Measurements from ENCODE around the gene SELENOO. TPM values are rescaled to one million over a fixed set of nuclear protein-coding genes. Genes with fewer than 3 reads are reported as not detected.

The SELENOO gene
- total RNA-seq, 1 experiment from 2014 or later: 27.4 TPM

- no peaks in the 10 kb centered on the region for H3K9me2 ChIP-seq (ENCODE audit: insufficient read depth)
- peaks cover 54% of the 10 kb centered on the region; the same call in 1 of the 2 replicates for H3F3A ChIP-seq (ENCODE audit: insufficient read depth, low read depth)
- no peak for DNase-seq
- intact Hi-C loops (cut with micrococcal nuclease; ENCODE audit: unreplicated experiment): no loop called here
- CTCF ChIA-PET: interaction anchor here (0.6 to 0.7 kb wide), 2 partner anchors 32 to 68 kb away, joined by 4 read pairs; no protein-coding TSS in a partner anchor
- H2AFZ ChIP-seq: no peak overlapping the region
- peaks cover 2% of the 10 kb centered on the region; the same call in 1 of the 2 replicates for H3K79me2 ChIP-seq (ENCODE audit: low read depth)
- H3K4me1 ChIP-seq (replicated peaks; ENCODE audit: insufficient read depth): no peaks in the 10 kb centered on the region
- H3K4me3 ChIP-seq: no peak overlapping the region
- no peak overlapping the region for H3K4me2 ChIP-seq
- no TSS peak for BruUV-seq (replicated peaks)
- H3K9me3 ChIP-seq (ENCODE audit: insufficient read depth, low read depth): no peaks in the 10 kb centered on the region
- H4K20me1 ChIP-seq (ENCODE audit: insufficient read depth): peaks cover 71% of the 10 kb centered on the region
- no peaks in the 10 kb centered on the region for H3K27me3 ChIP-seq (ENCODE audit: insufficient read depth, low read depth)
- POLR2A ChIA-PET (ENCODE audit: unreplicated experiment): no interaction called here
- no peak for TF ChIP-seq EZH2 (IDR thresholded peaks at IDR 0.05; ENCODE audit: low read depth)
- TF ChIP-seq, protein P1, sequence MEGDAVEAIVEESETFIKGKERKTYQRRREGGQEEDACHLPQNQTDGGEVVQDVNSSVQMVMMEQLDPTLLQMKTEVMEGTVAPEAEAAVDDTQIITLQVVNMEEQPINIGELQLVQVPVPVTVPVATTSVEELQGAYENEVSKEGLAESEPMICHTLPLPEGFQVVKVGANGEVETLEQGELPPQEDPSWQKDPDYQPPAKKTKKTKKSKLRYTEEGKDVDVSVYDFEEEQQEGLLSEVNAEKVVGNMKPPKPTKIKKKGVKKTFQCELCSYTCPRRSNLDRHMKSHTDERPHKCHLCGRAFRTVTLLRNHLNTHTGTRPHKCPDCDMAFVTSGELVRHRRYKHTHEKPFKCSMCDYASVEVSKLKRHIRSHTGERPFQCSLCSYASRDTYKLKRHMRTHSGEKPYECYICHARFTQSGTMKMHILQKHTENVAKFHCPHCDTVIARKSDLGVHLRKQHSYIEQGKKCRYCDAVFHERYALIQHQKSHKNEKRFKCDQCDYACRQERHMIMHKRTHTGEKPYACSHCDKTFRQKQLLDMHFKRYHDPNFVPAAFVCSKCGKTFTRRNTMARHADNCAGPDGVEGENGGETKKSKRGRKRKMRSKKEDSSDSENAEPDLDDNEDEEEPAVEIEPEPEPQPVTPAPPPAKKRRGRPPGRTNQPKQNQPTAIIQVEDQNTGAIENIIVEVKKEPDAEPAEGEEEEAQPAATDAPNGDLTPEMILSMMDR (conservative IDR thresholded peaks at IDR 0.05): no peak
- peaks cover 60% of the 10 kb centered on the region for H3K36me3 ChIP-seq (ENCODE audit: low read depth)
- H3K27ac ChIP-seq: no peak overlapping the region
These were observed 15.4 kb downstream of the SELENOO start for GRCh38 chr22:50216055-50216683.

GRCh38 chr22:50216684-50217520, 16.1 kb downstream of the SELENOO start:
- TF ChIP-seq, protein P1 (conservative IDR thresholded peaks at IDR 0.05): no peak
- no peak for TF ChIP-seq EZH2 (IDR thresholded peaks at IDR 0.05; ENCODE audit: low read depth)
- Histone ChIP-seq H3K36me3 (ENCODE audit: low read depth) (peaks cover 58% of the 10 kb centered on the region), H4K20me1 (ENCODE audit: insufficient read depth) (peaks cover 72% of the 10 kb centered on the region), H2AFZ (no peak overlapping the region), H3F3A (ENCODE audit: insufficient read depth, low read depth) (peaks cover 48% of the 10 kb centered on the region; the same call in 1 of the 2 replicates), H3K27me3 (ENCODE audit: insufficient read depth, low read depth) (no peaks in the 10 kb centered on the region), H3K27ac (no peak overlapping the region), H3K4me2 (no peak overlapping the region), H3K9me2 (ENCODE audit: insufficient read depth) (no peaks in the 10 kb centered on the region), H3K4me1 (replicated peaks; ENCODE audit: insufficient read depth) (no peaks in the 10 kb centered on the region), H3K4me3 (no peak overlapping the region), H3K9me3 (ENCODE audit: insufficient read depth, low read depth) (no peaks in the 10 kb centered on the region), H3K79me2 (ENCODE audit: low read depth) (no peaks in the 10 kb centered on the region)
- ChIA-PET CTCF (no interaction called here), POLR2A (ENCODE audit: unreplicated experiment) (interaction anchor here (0.7 kb wide), 1 partner anchor 27 kb away, joined by 6 read pairs; no protein-coding TSS in a partner anchor)
- DNase-seq: no peak
- BruUV-seq (replicated peaks): no TSS peak
- intact Hi-C loops (cut with micrococcal nuclease; ENCODE audit: unreplicated experiment): no loop called here

- Histone ChIP-seq H3K27me3 (ENCODE audit: insufficient read depth, low read depth) (no peaks in the 10 kb centered on the region), H3F3A (ENCODE audit: insufficient read depth, low read depth) (peaks cover 43% of the 10 kb centered on the region; the same call in 1 of the 2 replicates), H3K9me3 (ENCODE audit: insufficient read depth, low read depth) (no peaks in the 10 kb centered on the region), H3K79me2 (ENCODE audit: low read depth) (no peaks in the 10 kb centered on the region), H2AFZ (no peak overlapping the region), H3K4me1 (replicated peaks; ENCODE audit: insufficient read depth) (no peaks in the 10 kb centered on the region), H3K9me2 (ENCODE audit: insufficient read depth) (no peaks in the 10 kb centered on the region), H3K4me3 (no peak overlapping the region), H3K27ac (no peak overlapping the region), H4K20me1 (ENCODE audit: insufficient read depth) (peaks cover 80% of the 10 kb centered on the region), H3K4me2 (no peak overlapping the region), H3K36me3 (ENCODE audit: low read depth) (peaks cover 50% of the 10 kb centered on the region)
- ChIA-PET POLR2A (ENCODE audit: unreplicated experiment) (interaction anchor here (0.7 kb wide), 1 partner anchor 28 kb away, joined by 6 read pairs; no protein-coding TSS in a partner anchor), CTCF (no interaction called here)
- intact Hi-C loops (cut with micrococcal nuclease; ENCODE audit: unreplicated experiment): no loop called here
- no peak for DNase-seq
- TF ChIP-seq, protein P1 (conservative IDR thresholded peaks at IDR 0.05): no peak
- TF ChIP-seq EZH2 (IDR thresholded peaks at IDR 0.05; ENCODE audit: low read depth): no peak
- BruUV-seq (replicated peaks): no TSS peak
These were observed 16.8 kb downstream of the SELENOO start for GRCh38 chr22:50217543-50218152.

All from PC-9 (cell line).